ENCODE data around the gene YBX3. TPM values are rescaled to one million over a fixed set of nuclear protein-coding genes. Genes with fewer than 3 reads are reported as not detected.

Gene YBX3
- total and polyA plus RNA-seq, 2 donors from 2014 or later = 86.9 to 347 TPM

DNA sequence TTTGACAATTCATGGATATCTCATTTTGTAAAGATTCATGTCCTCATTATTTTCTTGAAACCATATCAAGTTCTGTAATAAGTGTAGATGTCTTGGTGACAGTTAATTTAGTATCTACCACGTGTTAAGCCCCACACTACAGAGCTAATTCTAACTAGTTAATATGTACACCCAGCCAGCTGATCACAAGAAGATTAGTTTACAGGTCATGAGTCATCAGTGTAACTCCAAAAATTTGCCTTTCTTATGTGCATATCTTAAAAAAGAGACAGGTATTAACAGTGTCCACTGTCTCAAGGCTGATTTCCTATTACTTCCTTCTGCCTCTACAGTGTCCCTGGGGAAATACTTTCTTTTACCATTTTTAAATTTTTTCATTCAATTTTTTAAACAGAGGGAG, 13.3 kb upstream of the YBX3 start:
- Histone ChIP-seq H3K36me3 (ENCODE audit: control insufficient read depth in 2 of 3, insufficient read depth in 3 of 3, low read length in 3 of 3) (no peaks in the 10 kb centered on the region), H3K9me3 (ENCODE audit: control insufficient read depth in 2 of 3, insufficient read depth in 1 of 3, low read length in 3 of 3) (no peaks in the 10 kb centered on the region), H3K9ac (ENCODE audit: low read length in 3 of 3) (no peak overlapping the region), H3K4me3 (ENCODE audit: low read length in 3 of 3) (no peak overlapping the region), H3K4me1 (ENCODE audit: control insufficient read depth in 2 of 3, insufficient read depth in 2 of 3, low read depth in 1 of 3, low read length in 3 of 3) (no peaks in the 10 kb centered on the region), H3K27me3 (ENCODE audit: control insufficient read depth, insufficient read depth, low read length) (no peaks in the 10 kb centered on the region), H3K27ac (ENCODE audit: low read depth in 2 of 2, low read length in 2 of 2) (no peak overlapping the region)
- no peak for DNase-seq
- FAIRE-seq = no peak
- TF ChIP-seq, protein P1, sequence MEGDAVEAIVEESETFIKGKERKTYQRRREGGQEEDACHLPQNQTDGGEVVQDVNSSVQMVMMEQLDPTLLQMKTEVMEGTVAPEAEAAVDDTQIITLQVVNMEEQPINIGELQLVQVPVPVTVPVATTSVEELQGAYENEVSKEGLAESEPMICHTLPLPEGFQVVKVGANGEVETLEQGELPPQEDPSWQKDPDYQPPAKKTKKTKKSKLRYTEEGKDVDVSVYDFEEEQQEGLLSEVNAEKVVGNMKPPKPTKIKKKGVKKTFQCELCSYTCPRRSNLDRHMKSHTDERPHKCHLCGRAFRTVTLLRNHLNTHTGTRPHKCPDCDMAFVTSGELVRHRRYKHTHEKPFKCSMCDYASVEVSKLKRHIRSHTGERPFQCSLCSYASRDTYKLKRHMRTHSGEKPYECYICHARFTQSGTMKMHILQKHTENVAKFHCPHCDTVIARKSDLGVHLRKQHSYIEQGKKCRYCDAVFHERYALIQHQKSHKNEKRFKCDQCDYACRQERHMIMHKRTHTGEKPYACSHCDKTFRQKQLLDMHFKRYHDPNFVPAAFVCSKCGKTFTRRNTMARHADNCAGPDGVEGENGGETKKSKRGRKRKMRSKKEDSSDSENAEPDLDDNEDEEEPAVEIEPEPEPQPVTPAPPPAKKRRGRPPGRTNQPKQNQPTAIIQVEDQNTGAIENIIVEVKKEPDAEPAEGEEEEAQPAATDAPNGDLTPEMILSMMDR (IDR thresholded peaks at IDR 0.05; ENCODE audit: borderline replicate concordance, extremely low read depth, insufficient read depth) = no peak
- intact Hi-C loops (cut with DNase I) = no loop called here

DNA sequence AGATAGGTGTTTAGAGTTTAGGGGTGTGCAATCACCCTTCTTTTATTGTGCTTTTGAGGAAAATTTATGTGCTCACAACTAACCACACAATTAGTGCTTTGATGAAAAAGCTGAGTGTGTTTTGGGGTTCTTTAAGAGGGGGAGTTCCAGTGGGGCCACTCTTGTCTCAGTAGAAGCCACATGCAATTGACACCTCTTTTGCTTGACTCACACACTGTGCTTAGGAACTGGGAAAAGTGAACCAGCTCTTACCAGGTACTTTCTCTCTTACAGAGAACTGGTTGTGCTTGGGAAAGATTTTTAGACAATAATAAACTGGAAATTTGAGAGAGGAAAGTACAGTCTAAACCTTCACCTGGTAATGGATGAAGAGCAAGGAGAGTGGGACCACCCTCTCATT, 12.3 kb upstream of the YBX3 start:
- Histone ChIP-seq H3K36me3 (ENCODE audit: control insufficient read depth in 2 of 3, insufficient read depth in 3 of 3, low read length in 3 of 3) (no peaks in the 10 kb centered on the region), H3K4me3 (ENCODE audit: low read length in 3 of 3) (no peak overlapping the region), H3K9ac (ENCODE audit: low read length in 3 of 3) (no peak overlapping the region), H3K27me3 (ENCODE audit: control insufficient read depth, insufficient read depth, low read length) (no peaks in the 10 kb centered on the region), H3K27ac (ENCODE audit: low read depth in 2 of 2, low read length in 2 of 2) (no peak overlapping the region), H3K9me3 (ENCODE audit: control insufficient read depth in 2 of 3, insufficient read depth in 1 of 3, low read length in 3 of 3) (no peaks in the 10 kb centered on the region), H3K4me1 (ENCODE audit: control insufficient read depth in 2 of 3, insufficient read depth in 2 of 3, low read depth in 1 of 3, low read length in 3 of 3) (no peaks in the 10 kb centered on the region)
- DNase-seq (no peak), FAIRE-seq (no peak)
- intact Hi-C loops (cut with DNase I) = no loop called here
- TF ChIP-seq, protein P1 (IDR thresholded peaks at IDR 0.05; ENCODE audit: borderline replicate concordance, extremely low read depth, insufficient read depth) = no peak

DNA sequence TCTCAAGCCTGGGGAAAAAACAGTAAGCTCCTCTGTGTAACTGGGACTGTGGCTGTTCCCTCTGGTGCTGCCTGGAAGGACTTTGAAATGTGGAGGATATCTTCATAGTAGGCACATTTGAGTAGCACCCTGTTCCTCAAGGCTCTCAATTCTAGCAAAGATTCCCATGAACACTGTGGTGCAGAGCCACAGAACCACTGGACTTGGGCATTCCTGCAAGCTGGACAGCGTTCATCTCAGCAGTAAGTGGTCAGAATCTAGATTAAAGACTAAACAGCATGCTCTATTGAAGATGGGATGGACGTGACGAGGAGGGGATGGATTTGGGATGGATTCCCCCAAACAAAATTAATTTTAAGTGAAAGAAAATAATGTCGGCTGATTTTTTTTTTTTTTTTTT, 9.4 kb upstream of the YBX3 start:
- Histone ChIP-seq H3K27ac (ENCODE audit: low read depth in 2 of 2, low read length in 2 of 2) (no peak overlapping the region), H3K27me3 (ENCODE audit: control insufficient read depth, insufficient read depth, low read length) (no peaks in the 10 kb centered on the region), H3K4me3 (ENCODE audit: low read length in 3 of 3) (no peak overlapping the region), H3K36me3 (ENCODE audit: control insufficient read depth in 2 of 3, insufficient read depth in 3 of 3, low read length in 3 of 3) (no peaks in the 10 kb centered on the region), H3K9ac (ENCODE audit: low read length in 3 of 3) (no peak overlapping the region), H3K9me3 (ENCODE audit: control insufficient read depth in 2 of 3, insufficient read depth in 1 of 3, low read length in 3 of 3) (no peaks in the 10 kb centered on the region), H3K4me1 (ENCODE audit: control insufficient read depth in 2 of 3, insufficient read depth in 2 of 3, low read depth in 1 of 3, low read length in 3 of 3) (no peaks in the 10 kb centered on the region)
- FAIRE-seq (no peak), DNase-seq (no peak)
- intact Hi-C loops (cut with DNase I) = no loop called here
- TF ChIP-seq, protein P1 (IDR thresholded peaks at IDR 0.05; ENCODE audit: borderline replicate concordance, extremely low read depth, insufficient read depth) = no peak

DNA sequence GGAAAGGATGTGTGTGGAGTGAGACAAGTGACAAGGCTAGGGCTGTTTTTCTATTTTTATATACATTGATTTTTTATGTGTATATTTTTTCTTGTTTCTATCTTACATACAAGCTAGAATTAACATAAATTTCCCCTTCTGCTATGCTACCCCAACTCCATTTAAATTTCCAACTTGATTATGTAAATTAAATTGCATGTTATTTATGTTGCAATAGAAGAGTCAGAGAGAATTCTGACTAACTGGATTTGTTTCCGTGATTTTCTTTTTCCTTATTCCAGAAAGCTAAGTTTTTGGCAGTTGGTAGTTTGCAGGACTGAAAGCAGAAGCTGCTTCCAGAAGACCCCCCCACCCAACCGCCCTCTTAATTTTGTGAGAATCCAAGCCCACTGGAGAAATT, 8.9 kb upstream of the YBX3 start:
- TF ChIP-seq, protein P1 (IDR thresholded peaks at IDR 0.05; ENCODE audit: borderline replicate concordance, extremely low read depth, insufficient read depth) = no peak
- intact Hi-C loops (cut with DNase I) = no loop called here
- Histone ChIP-seq H3K9ac (ENCODE audit: low read length in 3 of 3) (no peak overlapping the region), H3K36me3 (ENCODE audit: control insufficient read depth in 2 of 3, insufficient read depth in 3 of 3, low read length in 3 of 3) (no peaks in the 10 kb centered on the region), H3K27ac (ENCODE audit: low read depth in 2 of 2, low read length in 2 of 2) (no peak overlapping the region), H3K9me3 (ENCODE audit: control insufficient read depth in 2 of 3, insufficient read depth in 1 of 3, low read length in 3 of 3) (no peaks in the 10 kb centered on the region), H3K27me3 (ENCODE audit: control insufficient read depth, insufficient read depth, low read length) (no peaks in the 10 kb centered on the region), H3K4me3 (ENCODE audit: low read length in 3 of 3) (no peak overlapping the region), H3K4me1 (ENCODE audit: control insufficient read depth in 2 of 3, insufficient read depth in 2 of 3, low read depth in 1 of 3, low read length in 3 of 3) (no peaks in the 10 kb centered on the region)
- DNase-seq (no peak), FAIRE-seq (no peak)
